CD4-positive, alpha-beta T cell treated with Interleukin-15 for 1 hour (primary cell): ENCODE measurements around the gene RAB17.

Experiments
- DNase-seq: peaks from one replicate; pipeline ENCODE4 v3.0.0-alpha.2; 2020

RAB17 gene

DNA sequence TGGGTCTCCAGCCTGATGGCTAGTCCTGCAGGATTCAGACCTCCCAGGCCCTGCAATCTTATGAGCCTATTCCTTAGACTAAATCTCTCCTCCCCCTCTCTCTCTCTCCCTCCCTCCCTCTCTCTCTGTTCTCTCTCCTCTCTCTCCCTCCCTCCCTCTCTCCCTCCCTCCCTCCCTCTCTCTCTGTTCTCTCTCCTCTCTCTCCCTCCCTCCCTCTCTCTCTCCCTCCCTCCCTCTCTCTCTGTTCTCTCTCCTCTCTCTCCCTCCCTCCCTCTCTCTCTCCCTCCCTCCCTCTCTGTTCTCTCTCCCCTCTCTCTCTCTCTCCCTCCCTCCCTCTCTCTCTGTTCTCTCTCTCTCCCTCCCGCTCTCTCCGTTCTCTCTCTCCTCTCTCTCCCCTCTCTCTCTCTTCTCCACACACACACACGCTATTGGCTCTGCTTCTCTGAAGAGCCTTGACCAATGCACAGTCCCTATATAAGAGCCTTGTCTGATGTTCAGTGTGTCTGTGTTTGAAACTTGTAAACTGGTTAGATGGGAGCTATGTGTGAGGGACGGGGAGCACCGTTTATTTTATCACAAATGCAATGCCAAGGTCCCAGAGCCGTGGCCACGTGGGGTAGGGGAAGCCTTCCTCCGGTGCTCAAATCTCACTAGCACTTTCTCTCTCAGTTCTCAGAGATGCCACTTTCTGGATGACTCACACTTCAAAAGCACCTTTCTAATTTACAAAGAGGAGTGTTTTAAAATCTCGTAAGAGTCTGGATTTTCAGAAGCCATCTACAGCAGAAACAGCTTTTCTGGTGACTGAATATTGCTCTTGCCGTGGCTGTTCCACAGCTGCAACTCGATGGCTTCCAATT, 33.5 kb downstream of the RAB17 start:
- no peak for DNase-seq

DNA sequence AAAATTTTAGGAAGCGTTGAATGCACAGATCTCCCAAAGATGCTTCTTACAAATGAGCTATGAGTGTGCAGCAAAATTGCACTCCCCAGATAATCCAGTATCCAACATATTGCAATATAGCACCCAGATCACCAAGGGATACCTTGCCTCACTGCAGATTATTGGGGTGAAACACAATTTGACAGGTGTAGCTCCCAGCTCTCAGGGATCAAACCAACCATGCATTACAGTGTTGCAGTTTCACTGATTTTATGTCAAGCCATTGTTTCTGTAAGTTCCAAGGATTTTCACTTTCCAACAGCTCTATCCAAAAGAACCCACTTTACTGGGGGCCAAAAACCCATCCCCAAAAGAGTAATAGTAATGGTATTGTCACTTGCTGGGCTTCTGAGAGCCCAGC, 35.0 kb downstream of the RAB17 start:
- DNase-seq, result no peak

DNA sequence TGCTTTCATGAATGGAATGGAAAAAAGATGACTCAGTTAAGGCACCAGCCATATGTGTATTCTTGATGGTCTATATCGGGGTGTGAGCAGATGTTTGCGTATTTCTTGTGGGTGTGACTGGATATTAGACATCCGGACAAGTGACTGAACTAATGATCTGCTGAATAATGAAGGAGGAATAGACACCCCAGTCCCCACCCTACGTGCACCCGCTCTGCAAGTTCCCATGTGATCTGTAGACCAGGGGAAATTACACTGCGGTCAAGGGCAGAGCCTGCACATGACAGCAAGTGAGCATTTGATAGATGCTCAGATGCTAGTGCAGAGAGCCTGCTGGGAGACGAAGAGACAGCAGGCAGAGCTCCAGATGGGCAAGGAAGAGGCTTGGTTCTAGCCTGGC, 36.6 kb downstream of the RAB17 start:
- DNase-seq, result no peak

DNA sequence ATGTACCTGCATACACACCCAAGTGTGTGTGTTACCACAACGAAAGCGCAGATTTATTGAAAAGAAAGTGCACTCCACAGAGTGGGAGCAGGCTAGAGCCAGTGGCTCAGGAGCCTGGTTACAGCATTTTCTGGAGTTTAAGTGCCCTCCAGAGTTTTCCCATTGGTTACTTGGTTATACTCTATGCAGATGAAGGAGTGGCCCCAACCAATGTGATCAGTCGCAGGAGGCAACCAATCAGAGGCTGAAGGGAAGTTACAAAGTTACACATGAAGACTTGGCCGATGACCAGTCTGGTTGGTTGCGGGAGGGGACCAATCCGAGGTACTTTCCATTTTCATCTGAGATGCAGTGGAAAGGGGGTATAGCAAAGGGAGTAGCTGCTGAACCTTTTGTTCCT, 37.6 kb downstream of the RAB17 start:
- DNase-seq, result no peak

DNA sequence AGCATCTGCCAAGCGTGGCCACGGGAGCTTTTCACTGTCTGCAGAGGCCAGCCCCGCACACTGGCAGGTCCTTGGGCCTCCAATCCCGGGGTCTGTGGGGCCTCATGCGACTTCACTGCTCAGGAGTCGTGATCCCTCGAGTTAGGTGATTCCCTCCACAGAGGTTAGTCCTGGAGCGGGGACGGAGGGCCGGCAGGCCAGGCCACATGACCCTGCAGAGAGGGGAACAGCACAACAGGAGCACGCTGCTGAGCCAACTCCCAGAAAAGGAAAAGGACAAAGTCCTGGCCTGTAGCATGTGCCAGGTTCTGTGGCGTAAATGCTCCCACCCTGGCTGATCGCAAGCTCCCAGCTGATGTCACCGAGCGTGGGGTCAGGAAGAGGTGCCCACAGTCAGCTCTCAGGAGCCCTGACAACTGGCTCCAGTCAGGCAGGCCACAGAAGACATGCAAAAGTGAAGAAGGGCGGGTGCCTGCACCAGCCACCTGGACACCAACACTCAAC, 39.4 kb downstream of the RAB17 start:
- DNase-seq, result no peak

DNA sequence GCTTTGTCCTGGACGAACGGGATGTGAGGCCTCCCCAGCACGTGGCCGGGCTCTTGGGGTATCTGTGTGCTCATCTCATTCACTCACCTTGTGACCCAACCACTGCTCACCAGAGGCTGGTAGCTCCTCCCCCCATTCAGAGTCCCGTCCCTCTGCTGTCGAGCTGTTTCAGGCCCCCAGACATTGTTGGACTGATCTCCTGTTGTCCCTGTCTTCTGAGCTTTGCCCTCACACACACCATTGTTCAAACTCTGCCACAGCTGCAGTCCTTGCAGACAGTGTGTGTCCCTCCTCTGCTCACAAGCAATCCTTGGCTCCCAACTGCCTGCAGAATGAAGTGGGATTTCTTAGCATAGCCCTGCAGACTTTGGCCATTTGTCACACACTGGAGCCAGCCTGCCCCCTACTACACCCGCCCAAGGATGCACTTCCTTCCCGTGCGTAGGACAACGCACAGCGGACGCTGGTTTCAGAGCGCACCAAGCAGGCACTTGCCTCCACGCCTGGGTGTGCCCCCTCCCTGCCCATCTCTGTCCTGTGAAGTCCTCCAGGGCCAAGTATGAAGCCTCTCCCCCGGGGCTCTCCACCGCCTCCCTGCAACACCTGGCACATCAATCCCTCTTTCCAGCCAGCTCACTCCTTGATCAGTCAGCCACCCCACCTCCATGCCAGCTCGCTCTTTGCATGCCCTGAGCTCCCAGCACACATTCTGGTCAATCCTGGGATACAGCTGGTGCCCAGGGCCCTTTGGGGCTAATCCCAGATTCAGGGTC, 40.7 kb downstream of the RAB17 start:
- no peak for DNase-seq

DNA sequence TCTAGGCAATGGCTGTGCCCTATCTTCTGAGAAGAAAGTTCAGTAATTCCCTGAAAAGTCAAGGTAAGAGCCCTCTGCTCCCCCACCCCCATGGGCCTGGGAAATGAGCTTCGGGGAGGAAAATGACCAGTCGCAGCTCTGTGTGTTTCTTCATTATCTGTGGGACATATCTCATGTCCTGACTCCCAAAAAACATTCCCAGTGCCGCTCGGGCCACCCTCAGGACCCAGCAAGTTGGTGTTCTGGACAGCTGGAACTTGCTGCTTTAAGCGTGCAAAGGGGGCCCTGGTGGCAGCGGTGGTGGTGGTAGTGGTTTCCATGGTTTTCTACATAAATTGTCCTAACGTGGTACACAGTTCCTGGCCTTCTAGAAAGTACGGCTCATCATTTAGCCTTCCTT, 41.3 kb downstream of the RAB17 start:
- DNase-seq, result no peak

DNA sequence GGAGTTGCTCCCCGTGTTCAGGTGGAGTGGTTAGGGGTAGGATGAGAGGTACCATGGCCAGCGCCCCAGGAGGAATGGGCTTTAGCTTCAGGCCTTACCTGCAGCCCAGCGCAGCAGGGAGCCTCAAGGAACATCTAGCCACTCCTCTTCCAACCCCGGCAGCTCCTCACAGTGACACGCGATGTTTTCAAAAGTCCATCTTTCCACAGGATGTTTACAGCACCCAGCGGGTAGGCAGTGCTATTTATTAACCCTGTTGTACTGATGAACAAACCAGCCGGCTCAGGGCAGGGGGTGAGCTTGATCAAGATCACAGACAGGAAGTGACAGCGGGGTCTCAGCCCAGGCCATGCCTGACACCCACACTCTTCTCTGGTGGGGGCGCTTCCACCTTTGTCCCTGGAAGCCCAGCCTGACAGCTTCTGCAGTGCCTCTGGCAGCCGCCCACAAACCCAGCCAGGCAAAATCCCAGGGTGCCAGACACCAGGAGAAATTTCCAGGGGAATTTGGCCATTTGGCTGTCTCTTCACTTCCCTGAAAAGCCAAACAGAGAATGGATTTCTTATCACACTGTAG, 42.6 kb downstream of the RAB17 start:
- no peak for DNase-seq

DNA sequence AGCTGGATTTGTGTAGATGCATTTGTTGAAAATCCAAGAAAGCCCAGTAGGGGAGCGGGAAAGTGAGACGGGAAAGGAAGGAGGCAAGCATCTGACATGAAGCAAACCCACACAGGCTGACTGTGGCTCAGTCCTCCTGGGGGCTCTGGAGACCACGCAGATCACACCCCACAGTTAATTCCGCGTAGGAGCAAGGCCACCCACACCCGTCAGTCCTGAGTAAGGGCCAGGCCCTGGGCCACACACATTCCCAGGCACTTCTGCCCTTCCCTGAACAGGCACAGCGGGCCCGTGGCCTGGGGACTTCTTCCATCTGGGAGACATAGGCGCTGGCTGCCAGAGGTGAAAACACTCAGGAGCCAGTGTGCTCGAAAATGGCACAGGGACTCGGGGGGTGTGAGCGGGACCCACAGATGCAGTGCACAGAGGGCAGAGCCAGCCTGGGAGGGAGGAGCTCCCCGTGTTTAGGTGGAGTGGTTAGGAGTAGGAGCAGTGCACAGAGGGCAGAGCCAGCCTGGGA, 43.6 kb downstream of the RAB17 start:
- no peak for DNase-seq

DNA sequence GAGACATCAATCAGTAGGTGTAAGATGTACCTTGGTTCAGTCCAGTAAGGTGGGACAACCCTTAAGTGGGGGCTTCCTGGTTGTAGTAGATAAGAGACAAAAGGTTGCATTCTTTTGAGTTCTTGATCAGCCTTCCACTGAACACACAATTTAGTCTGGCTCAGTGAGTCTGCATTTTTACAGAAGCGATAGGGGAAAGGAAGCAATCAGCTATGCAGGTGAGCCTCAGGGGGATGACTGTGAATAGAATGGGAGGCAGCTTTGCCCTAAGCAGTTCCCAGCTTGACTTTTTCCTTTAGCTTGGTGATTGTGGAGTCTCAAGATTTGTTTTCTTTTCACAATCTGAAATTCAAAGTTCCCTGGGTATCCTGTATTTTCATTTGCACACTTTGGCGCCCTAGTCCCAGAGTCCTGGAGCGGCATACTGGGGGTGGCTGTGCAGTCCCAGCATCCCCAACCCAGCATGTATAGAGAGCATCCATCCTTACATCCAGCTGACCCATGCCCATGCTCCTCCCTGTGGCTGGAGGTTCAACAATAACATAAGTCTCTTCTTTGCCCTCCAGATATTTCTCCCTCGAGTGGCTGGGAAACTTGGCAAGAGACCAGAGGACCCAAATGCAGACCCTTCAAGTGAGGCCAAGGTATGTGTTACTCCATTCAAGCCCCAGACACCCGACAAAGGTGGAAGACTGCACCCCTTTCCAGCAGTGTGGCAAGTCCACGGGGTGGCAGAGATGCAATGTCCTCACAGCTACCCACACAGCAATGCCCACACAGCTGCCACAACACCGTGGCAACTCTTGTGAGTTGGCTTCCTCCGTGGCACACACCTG, 44.3 kb downstream of the RAB17 start:
- DNase-seq, result no peak

DNA sequence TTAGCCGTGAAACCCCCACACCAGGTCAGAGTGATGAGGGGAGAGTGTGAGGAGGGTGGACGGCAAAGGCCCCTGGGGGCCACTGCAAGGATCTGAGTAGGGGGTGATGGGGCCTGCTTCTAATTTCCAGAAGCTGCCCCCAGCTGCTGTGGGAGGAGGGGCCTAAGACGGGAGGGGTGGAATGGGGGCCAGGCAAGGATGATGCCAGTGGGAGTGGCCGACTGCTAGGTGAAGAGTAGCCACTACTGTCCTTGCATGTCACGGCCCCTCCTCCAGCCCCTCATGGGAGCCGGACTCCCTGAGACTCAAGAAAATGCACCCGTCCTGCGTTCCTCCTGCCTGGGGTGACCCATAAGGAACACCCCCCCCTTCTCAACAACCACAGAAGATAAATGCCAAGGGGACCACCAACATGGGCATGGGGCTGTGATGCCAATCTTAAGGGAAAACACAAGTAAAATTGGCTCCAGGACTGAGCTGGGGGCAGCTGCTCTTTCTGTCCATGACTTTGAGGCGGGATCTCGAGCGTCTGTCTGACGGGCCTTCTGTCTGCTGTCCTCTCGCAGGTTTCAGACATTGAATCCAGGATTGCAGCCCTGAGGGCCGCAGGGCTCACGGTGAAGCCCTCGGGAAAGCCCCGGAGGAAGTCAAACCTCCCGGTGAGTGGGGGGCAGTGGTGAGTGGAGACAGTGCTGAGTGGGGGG, 48.4 kb downstream of the RAB17 start:
- no peak for DNase-seq

DNA sequence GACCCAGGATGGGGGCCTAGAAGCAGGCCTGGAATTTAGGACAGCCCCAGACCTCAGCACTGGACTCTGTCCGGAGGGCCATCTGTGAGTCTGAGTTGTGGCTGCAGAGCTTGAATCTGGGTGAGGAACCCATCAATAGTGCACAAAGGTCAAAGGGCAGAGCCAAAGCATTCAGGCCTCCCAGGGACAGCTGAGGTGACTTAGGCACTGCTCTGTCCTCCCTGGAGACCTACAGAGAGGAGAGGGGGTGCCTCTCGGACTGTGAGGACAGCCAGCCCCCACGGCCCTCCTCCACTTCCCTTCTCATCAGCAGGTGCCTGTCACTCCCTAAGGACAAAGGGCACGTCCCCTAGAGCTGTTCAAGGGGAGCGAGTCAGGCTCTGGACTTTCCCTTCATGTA, 49.3 kb downstream of the RAB17 start:
- DNase-seq, result no peak

DNA sequence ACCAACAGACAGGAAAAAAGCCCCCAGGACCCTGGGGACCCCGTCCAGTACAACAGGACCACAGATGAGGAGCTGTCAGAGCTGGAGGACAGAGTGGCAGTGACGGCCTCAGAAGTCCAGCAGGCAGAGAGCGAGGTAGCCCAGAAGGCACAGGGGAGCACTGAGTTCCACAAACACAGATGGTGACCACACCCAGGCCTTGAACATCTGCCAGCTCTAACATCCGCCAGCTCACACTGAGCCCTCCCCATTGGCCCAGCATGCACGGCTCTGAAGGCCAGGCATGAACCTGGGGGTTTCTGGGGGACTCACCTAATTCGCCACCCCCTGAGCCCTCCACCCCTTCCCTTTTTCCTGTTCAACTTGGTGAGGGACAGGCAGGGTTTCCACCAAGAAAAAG, 49.7 kb downstream of the RAB17 start:
- no peak for DNase-seq

DNA sequence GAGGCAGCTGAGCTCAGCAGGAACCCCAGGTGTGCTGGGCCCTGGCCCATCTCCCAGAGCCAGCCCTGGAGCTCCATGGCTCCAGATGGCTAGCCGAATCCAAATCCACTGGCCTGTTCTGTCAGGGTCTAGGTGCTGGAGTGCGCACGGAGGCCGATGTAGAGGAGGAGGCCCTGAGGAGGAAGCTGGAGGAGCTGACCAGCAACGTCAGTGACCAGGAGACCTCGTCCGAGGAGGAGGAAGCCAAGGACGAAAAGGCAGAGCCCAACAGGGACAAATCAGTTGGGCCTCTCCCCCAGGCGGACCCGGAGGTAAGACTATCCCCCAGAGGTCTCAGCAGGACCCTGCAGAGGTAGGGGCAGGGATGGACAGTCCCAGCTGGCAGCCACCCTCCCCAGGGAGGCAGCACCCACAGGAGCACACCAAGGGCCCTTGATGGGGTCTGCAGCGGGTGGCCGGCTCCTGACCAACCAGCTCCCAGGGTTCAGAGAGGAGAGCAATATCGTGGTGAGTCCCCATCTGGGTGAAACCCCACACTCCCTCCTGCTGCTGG, 50.2 kb downstream of the RAB17 start:
- no peak for DNase-seq

DNA sequence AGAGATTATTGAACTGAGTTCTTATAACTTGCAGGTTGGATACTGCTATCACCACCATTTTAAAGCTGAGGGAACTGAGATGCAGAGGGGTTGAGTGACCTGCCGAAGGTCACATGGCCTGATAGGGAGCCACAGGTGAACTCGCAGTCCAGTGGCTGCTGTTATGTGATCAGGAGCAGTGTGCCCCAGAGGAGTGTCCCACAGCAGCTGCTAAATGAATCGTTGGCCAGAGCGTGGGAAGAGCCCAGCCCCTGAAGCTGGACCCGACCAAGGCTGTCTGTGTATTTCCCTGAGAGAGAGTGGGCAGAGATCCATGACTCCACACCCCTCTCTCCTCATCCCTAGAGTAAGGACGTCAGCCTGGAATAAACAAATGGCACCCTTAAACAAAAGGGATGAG, 50.9 kb downstream of the RAB17 start:
- DNase-seq, result no peak

DNA sequence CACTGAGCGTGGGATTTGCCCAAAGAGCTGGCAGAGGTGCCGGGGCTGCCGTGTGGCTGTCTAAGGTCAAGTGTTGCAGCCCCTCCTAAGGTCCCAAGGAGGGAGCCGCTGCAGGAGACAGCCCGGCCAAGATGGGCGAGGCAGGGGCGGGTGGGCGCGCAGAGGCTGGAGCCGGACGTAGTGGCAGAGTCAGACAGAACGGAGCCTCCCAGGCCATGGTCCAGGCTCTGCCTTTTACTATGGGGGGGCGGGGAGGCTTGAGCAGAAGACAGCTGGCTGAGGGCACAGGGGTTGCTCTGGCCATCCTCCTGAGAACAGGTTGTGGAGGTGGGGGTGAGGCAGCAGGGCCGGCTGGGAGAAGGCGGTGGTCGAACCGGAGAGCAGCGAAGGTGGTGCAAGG, 51.6 kb downstream of the RAB17 start:
- DNase-seq, result no peak

DNA sequence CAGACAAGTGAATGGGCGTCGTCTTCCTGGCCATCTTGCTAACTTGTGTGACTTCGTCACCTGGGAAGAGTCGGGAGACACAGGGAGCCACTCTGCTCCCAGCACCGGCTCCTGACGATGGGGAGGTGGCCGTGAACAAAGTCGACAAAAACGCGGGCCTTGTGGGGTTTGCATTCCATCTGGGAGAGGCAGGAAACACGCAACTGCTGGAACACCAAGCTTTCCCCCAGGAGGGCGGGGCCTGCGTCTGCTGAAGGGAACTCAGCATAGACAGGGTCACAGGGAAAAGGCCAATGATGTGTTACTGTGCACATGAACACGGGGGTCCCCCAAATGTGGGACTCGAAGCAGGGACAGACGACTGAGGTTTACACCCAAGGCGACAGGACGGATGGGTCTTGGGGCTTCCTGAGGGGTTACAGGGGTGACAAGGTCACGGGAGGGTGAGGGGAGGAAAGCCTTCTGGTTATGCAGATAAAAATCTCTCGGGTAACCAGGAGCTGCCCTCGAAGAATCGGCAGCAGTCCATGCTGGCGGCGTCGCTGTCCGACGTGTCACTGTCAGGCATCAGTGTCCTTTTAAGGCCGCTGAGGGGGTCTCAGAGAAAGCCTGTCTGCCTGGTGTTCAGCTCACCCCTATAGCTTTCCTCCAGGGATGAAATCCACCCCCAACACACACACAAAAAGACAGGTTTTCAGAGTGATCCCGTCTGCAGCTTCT, 52.4 kb downstream of the RAB17 start:
- DNase-seq, result no peak

DNA sequence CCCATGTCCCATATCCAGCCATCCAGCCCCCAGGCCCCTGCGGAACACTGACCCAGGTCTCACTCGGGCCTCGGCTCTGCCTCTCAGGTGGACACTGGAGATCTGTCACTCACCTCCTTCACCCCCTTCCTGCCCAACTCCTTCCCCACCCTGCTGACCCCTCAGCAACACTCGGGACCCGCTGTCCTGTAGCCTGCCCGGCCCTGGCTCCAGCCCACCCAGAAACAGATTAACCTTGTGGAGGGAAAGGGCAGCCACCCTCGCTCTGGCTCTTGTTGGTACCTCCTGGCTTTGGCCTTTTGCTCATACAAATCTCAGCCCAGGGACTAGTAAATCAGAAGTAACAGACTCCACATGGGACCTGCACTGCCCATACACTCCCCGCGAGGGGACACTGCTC, 53.9 kb downstream of the RAB17 start:
- DNase-seq, result no peak

DNA sequence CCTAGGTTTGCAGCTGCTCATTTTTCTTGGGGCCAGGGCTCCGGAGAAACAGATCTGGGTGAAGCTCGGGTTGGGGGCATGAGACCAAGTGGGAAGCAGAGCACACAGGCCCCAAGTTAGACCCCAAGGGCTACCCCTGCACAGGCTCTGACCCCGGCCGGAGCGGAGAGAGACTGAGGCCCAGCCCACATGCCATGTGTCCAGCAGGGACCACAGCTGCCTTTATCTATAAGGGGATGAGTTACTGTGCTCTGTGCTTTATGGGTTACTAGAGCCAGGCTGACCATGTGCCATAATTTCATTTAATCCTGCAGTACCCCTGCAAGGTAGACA, 54.5 kb downstream of the RAB17 start:
- no peak for DNase-seq

DNA sequence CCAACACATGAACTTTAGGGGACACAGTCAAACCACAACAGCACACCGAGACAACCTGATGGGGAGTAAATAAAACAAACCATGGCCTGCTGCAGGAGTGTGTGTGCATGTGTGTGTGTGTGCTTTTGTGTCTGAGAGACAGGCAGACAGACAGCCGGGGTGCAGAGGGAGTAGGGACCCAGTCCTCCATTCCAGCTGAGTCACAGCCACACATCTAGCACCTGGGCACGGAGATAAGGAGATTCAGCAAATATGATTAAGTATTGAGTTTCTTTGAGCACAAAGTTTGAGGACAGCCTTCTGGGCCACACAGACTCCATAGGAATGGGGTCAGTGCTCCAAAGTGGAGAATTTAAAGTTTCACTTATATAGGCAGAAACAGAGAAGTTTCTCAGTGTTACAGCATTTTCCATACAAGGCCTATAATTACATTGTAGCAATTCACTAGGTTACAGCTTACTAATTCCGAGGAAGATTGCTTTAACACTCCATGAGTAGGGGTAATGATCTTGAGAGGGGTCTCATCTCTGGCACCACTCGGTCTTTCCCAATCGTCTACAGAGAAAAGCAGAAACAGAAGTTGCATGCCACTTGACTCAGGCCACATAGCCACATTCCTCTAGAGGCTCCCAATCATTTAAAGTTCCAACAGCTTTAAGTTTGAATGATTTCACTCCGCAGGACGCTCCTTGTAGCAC, 55.0 kb downstream of the RAB17 start:
- no peak for DNase-seq

DNA sequence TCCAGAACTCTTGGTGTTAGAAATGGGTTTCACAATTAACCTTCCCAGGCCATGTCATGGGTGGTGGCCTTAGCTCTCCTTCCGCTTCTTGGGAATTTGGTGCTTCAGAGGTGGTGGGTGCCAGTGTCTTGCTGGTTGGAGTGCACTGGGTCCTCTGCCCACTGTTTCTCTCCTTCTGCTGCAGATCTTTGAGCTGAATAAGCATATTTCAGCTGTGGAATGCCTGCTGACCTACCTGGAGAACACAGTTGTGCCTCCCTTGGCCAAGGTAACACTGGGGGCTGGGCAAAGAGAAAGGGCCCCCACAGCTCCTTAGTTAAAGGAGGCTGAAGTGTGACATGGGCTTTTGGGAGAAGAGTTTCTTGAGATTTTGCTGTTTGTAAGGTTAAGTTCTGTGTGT, 56.2 kb downstream of the RAB17 start:
- no peak for DNase-seq
